Measurements from ENCODE around the gene MTO1.
"Not testable (repeated sequence)": the region's sequence is repeated elsewhere in the genome, so short reads cannot be mapped to it uniquely, and the experiment has no call there.

Gene MTO1

DNA sequence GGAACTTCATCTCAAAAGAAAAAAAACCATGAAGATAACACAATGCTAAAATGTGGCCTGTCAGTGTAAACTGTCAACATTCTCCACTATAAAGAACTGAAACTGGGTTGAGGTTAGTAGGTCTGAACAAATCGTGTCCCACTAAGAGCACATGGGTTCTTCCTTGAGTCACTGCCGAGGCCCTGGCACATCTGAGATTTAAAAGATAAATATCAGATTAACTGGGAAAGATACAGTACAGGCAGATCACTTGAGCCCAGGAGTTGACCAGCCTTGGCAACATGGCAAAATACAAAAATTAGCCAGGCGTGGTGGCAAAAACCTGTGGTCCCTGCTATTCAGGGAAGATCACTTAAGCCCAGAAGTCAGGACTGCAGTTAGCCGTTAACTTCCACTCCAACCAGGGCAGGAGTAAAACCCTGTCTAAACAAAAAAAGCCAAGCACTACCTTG is 53.7 kb downstream of the MTO1 start:
- Histone ChIP-seq H3K4me3 (ENCODE audit: insufficient read depth, low read length, poor library complexity, severe bottlenecking) (no peak overlapping the region), H3K9ac (ENCODE audit: low read length) (no peak overlapping the region), H3K4me2 (ENCODE audit: low read depth, low read length, poor library complexity, severe bottlenecking) (peak overlapping the region; percentile 35), H3K79me2 (ENCODE audit: insufficient read depth, low read length) (peaks cover 11% of the 10 kb centered on the region; the same call in 1 of the 2 replicates), H3K27me3 (ENCODE audit: low read length) (no peaks in the 10 kb centered on the region), H3F3A (ENCODE audit: insufficient read depth) (peaks cover 87% of the 10 kb centered on the region), H2AFZ (ENCODE audit: low read depth, low read length, severe bottlenecking) (no peak overlapping the region), H3K36me3 (ENCODE audit: low read length) (peaks cover 43% of the 10 kb centered on the region), H3K27ac (ENCODE audit: low read depth, low read length) (peak overlapping the region; percentile 48), H4K20me1 (ENCODE audit: low read depth, low read length) (peaks cover 18% of the 10 kb centered on the region; the same call in 1 of the 2 replicates), H3K9me2 (replicated peaks; ENCODE audit: insufficient read depth, low read length) (no peaks in the 10 kb centered on the region), H3K9me3 (ENCODE audit: insufficient read depth, low read length) (no peaks in the 10 kb centered on the region)
- TF ChIP-seq EZH2phosphoT487 (conservative IDR thresholded peaks at IDR 0.05; ENCODE audit: low read length) = no peak
- TF ChIP-seq, protein P1, sequence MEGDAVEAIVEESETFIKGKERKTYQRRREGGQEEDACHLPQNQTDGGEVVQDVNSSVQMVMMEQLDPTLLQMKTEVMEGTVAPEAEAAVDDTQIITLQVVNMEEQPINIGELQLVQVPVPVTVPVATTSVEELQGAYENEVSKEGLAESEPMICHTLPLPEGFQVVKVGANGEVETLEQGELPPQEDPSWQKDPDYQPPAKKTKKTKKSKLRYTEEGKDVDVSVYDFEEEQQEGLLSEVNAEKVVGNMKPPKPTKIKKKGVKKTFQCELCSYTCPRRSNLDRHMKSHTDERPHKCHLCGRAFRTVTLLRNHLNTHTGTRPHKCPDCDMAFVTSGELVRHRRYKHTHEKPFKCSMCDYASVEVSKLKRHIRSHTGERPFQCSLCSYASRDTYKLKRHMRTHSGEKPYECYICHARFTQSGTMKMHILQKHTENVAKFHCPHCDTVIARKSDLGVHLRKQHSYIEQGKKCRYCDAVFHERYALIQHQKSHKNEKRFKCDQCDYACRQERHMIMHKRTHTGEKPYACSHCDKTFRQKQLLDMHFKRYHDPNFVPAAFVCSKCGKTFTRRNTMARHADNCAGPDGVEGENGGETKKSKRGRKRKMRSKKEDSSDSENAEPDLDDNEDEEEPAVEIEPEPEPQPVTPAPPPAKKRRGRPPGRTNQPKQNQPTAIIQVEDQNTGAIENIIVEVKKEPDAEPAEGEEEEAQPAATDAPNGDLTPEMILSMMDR (IDR thresholded peaks at IDR 0.05; ENCODE audit: insufficient read depth, low read length, poor library complexity, severe bottlenecking) = no peak

DNA sequence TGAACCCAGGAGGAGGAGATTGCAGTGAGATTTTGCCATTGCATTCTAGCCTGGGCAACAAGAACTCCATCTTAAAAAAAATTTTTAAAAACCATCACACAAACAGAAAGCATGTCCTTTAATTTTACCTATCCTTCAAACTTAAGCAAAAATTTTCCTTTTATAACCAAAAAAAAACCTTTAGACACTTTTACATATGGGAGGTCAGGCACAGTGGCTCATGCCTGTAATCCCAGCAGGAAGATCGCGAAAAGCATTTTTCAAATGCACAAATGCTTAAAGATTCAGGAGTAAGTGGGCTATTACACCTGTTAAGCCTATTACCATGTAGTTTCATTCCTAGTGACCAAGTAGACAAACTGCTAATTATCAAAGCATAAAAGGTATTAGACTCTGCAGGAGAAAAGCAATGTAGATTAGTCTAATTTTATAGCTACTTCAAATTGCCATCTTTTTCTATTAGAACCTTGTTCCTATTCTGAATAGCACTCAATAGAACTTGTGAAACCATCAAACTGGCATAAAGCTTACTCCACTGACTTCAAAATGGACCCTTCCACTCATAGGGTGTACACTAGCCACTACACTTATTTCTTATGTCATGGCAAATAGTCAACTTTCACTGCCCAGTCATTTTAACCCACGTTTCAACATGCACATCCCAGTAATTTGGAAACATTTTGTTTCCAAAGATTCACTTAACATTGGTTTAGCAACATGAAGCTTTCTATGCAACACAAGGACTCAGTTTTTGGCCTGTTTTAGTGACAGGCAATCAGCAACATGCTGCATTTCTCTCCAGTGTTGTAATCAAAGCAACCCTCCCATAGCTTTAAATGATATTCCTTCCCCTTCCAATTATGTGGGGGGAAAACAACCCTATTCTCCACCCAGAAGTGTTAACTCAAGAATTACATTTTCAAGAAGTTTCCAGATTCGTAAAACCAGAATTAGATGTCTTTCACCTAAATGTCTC is 55.3 kb downstream of the MTO1 start:
- Histone ChIP-seq H3K79me2 (ENCODE audit: insufficient read depth, low read length) (peaks cover 17% of the 10 kb centered on the region), H3K27me3 (ENCODE audit: low read length) (no peaks in the 10 kb centered on the region), H2AFZ (ENCODE audit: low read depth, low read length, severe bottlenecking) (no peak overlapping the region), H3K9me2 (replicated peaks; ENCODE audit: insufficient read depth, low read length) (no peaks in the 10 kb centered on the region), H3F3A (ENCODE audit: insufficient read depth) (peaks cover 90% of the 10 kb centered on the region), H3K36me3 (ENCODE audit: low read length) (peaks cover 48% of the 10 kb centered on the region), H3K4me3 (ENCODE audit: insufficient read depth, low read length, poor library complexity, severe bottlenecking) (no peak overlapping the region), H3K4me2 (ENCODE audit: low read depth, low read length, poor library complexity, severe bottlenecking) (peak overlapping the region; percentile 35), H3K9ac (ENCODE audit: low read length) (no peak overlapping the region), H4K20me1 (ENCODE audit: low read depth, low read length) (peaks cover 18% of the 10 kb centered on the region; the same call in 1 of the 2 replicates), H3K27ac (ENCODE audit: low read depth, low read length) (peak overlapping the region; percentile 48; the same call in 1 of the 2 replicates), H3K9me3 (ENCODE audit: insufficient read depth, low read length) (no peaks in the 10 kb centered on the region)
- TF ChIP-seq EZH2phosphoT487 (conservative IDR thresholded peaks at IDR 0.05; ENCODE audit: low read length) = no peak
- TF ChIP-seq, protein P1 (IDR thresholded peaks at IDR 0.05; ENCODE audit: insufficient read depth, low read length, poor library complexity, severe bottlenecking) = no peak

DNA sequence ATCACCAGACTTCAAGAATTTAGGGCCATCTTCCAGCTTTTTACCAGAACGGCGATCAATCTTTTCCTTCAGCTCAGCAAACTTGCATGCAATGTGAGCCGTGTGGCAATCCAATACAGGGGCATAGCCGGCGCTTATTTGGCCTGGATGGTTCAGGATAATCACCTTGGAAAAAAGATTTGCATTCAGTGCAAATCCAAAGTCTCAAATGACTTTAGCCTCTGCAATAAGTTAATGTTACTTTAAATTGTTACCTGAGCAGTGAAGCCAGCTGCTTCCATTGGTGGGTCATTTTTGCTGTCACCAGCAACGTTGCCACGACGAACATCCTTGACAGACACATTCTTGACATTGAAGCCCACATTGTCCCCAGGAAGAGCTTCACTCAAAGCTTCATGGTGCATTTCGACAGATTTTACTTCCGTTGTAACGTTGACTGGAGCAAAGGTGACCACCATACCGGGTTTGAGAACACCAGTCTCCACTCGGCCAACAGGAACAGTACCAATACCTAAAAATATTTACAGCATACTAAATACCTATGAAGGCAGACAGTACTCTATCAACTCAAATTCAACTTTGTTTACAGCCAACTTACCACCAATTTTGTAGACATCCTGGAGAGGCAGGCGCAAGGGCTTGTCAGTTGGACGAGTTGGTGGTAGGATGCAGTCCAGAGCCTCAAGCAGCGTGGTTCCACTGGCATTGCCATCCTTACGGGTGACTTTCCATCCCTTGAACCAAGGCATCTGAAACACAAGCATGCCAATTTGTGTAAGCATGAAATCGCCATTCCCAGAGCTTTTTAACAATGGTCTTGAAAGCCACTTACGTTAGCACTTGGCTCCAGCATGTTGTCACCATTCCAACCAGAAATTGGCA is 56.8 kb downstream of the MTO1 start:
- Histone ChIP-seq H3K4me3 (ENCODE audit: insufficient read depth, low read length, poor library complexity, severe bottlenecking) (peak overlapping the region; percentile 27), H4K20me1 (ENCODE audit: low read depth, low read length) (peaks cover 14% of the 10 kb centered on the region; the same call in 1 of the 2 replicates)

DNA sequence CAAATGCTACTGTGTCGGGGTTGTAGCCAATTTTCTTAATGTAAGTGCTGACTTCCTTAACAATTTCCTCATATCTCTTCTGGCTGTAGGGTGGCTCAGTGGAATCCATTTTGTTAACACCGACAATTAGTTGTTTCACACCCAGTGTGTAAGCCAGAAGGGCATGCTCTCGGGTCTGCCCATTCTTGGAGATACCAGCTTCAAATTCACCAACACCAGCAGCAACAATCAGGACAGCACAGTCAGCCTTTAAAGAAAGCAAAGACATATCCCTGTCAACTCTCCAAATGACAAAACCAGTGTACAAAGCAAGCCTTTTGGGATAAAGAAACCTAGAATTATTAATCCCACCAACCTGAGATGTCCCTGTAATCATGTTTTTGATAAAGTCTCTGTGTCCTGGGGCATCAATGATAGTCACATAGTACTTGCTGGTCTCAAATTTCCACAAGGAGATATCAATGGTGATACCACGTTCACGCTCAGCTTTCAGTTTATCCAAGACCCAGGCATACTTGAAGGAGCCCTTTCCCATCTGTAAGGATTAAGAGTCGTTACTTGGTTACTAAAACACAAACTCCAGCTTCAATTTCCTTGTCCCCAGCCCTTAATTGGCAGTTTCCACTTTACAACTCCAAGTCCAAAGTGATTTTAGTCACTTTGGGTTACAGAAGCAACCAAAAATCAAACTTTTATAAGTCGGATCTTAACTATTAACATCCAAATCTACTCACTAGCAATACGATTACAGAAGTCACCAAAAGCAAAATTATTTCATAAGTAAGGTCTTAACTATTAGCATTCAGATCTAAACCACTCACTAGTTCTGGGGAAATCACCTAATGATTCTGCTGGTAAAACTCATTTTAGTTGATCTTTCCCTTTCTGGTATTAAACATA is 57.7 kb downstream of the MTO1 start:
- H3K9me3 ChIP-seq (ENCODE audit: insufficient read depth, low read length); H3K27me3 ChIP-seq (ENCODE audit: low read length); H3K9me2 ChIP-seq (replicated peaks; ENCODE audit: insufficient read depth, low read length); H2AFZ ChIP-seq (ENCODE audit: low read depth, low read length, severe bottlenecking): not testable (repeated sequence)
- Histone ChIP-seq H3K27ac (ENCODE audit: low read depth, low read length) (peak overlapping the region; percentile 97), H4K20me1 (ENCODE audit: low read depth, low read length) (peaks cover 12% of the 10 kb centered on the region; the same call in 1 of the 2 replicates), H3K4me3 (ENCODE audit: insufficient read depth, low read length, poor library complexity, severe bottlenecking) (peak overlapping the region; percentile 97), H3F3A (ENCODE audit: insufficient read depth) (peaks cover 82% of the 10 kb centered on the region), H3K79me2 (ENCODE audit: insufficient read depth, low read length) (peaks cover 17% of the 10 kb centered on the region), H3K9ac (ENCODE audit: low read length) (peak overlapping the region; percentile 100), H3K4me2 (ENCODE audit: low read depth, low read length, poor library complexity, severe bottlenecking) (peak overlapping the region; percentile 77), H3K36me3 (ENCODE audit: low read length) (peaks cover 45% of the 10 kb centered on the region)

More for the DNA sequence above, 56.8 kb downstream of the MTO1 start:
- peak overlapping the region; percentile 97; the same call in 1 of the 2 replicates for H3K27ac ChIP-seq (ENCODE audit: low read depth, low read length)
- H3F3A ChIP-seq (ENCODE audit: insufficient read depth) = peaks cover 91% of the 10 kb centered on the region
- peak overlapping the region; percentile 100 for H3K9ac ChIP-seq (ENCODE audit: low read length)
- H3K79me2 ChIP-seq (ENCODE audit: insufficient read depth, low read length) = peaks cover 17% of the 10 kb centered on the region
- H2AFZ ChIP-seq (ENCODE audit: low read depth, low read length, severe bottlenecking); H3K9me2 ChIP-seq (replicated peaks; ENCODE audit: insufficient read depth, low read length); H3K27me3 ChIP-seq (ENCODE audit: low read length); H3K9me3 ChIP-seq (ENCODE audit: insufficient read depth, low read length): not testable (repeated sequence)
- H3K36me3 ChIP-seq (ENCODE audit: low read length) = peaks cover 45% of the 10 kb centered on the region
- peak overlapping the region; percentile 77 for H3K4me2 ChIP-seq (ENCODE audit: low read depth, low read length, poor library complexity, severe bottlenecking)

All from SU-DHL-6 (cell line).